ENCODE results near the gene SIM1. TPM values are rescaled to one million over a fixed set of nuclear protein-coding genes. Genes with fewer than 3 reads are reported as not detected.

SIM1 gene
- polyA plus RNA-seq, 1 experiment, result 32.9 TPM

DNA sequence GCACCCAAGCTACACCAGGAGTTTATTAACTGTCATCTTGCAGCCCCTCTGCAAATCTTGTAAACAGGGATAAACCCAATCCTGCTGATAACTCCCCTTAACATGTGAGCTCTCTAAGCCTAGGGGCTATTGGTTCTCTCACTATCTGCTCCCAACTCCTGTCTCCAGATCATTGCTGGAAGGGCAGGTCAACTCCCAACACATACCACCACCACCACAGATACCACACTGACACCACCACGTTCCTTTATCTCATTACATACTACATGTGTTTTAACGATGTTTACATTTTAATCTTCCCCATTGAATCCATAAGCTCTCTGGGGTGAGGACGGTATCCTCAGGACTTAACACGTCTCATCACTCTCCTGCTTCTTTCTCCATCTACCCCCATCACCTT is 51.8 kb downstream of the SIM1 start:
- H3K4me3 ChIP-seq (ENCODE audit: low read depth, low read length), result no peak overlapping the region
- H3K27me3 ChIP-seq (ENCODE audit: control insufficient read depth, insufficient read depth, low read length), result no peaks in the 10 kb centered on the region
- TF ChIP-seq, protein P1, sequence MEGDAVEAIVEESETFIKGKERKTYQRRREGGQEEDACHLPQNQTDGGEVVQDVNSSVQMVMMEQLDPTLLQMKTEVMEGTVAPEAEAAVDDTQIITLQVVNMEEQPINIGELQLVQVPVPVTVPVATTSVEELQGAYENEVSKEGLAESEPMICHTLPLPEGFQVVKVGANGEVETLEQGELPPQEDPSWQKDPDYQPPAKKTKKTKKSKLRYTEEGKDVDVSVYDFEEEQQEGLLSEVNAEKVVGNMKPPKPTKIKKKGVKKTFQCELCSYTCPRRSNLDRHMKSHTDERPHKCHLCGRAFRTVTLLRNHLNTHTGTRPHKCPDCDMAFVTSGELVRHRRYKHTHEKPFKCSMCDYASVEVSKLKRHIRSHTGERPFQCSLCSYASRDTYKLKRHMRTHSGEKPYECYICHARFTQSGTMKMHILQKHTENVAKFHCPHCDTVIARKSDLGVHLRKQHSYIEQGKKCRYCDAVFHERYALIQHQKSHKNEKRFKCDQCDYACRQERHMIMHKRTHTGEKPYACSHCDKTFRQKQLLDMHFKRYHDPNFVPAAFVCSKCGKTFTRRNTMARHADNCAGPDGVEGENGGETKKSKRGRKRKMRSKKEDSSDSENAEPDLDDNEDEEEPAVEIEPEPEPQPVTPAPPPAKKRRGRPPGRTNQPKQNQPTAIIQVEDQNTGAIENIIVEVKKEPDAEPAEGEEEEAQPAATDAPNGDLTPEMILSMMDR (IDR thresholded peaks at IDR 0.05; ENCODE audit: insufficient read depth, low read depth, low read length), result no peak
- peaks cover 10% of the 10 kb centered on the region for H3K36me3 ChIP-seq (ENCODE audit: control insufficient read depth, insufficient read depth, low read length)
- DNase-seq (ENCODE audit: low read depth), result no peak
- CTCF ChIA-PET, result interaction anchor here (0.6 to 0.7 kb wide), 2 partner anchors 13 to 71 kb away, joined by 3 read pairs; no protein-coding TSS in a partner anchor
- POLR2A ChIA-PET, result no interaction called here

- POLR2A ChIA-PET, result no interaction called here
- Histone ChIP-seq H3K36me3 (ENCODE audit: control insufficient read depth, insufficient read depth, low read length) (peaks cover 6% of the 10 kb centered on the region), H3K27me3 (ENCODE audit: control insufficient read depth, insufficient read depth, low read length) (no peaks in the 10 kb centered on the region), H3K4me3 (ENCODE audit: low read depth, low read length) (no peak overlapping the region)
- no peak for DNase-seq (ENCODE audit: low read depth)
- TF ChIP-seq, protein P1 (IDR thresholded peaks at IDR 0.05; ENCODE audit: insufficient read depth, low read depth, low read length), result no peak
- CTCF ChIA-PET, result no interaction called here
Measured at GRCh38 chr6:100404051-100404450, 60.7 kb downstream of the SIM1 start.

GRCh38 chr6:100393493-100393892 is 71.2 kb downstream of the SIM1 start:
- no peak for DNase-seq (ENCODE audit: low read depth)
- POLR2A ChIA-PET, result no interaction called here
- no peaks in the 10 kb centered on the region for H3K27me3 ChIP-seq (ENCODE audit: control insufficient read depth, insufficient read depth, low read length)
- H3K4me3 ChIP-seq (ENCODE audit: low read depth, low read length), result no peak overlapping the region
- CTCF ChIA-PET, result no interaction called here
- peaks cover 16% of the 10 kb centered on the region for H3K36me3 ChIP-seq (ENCODE audit: control insufficient read depth, insufficient read depth, low read length)
- TF ChIP-seq, protein P1 (IDR thresholded peaks at IDR 0.05; ENCODE audit: insufficient read depth, low read depth, low read length), result no peak

- no peaks in the 10 kb centered on the region for H3K27me3 ChIP-seq (ENCODE audit: control insufficient read depth, insufficient read depth, low read length)
- peaks cover 16% of the 10 kb centered on the region for H3K36me3 ChIP-seq (ENCODE audit: control insufficient read depth, insufficient read depth, low read length)
- DNase-seq (ENCODE audit: low read depth), result no peak
- H3K4me3 ChIP-seq (ENCODE audit: low read depth, low read length), result no peak overlapping the region
- CTCF ChIA-PET, result interaction anchor here (0.6 kb wide), 1 partner anchor 1063 kb away, joined by 6 read pairs; no protein-coding TSS in a partner anchor
- TF ChIP-seq, protein P1 (IDR thresholded peaks at IDR 0.05; ENCODE audit: insufficient read depth, low read depth, low read length), result no peak
- POLR2A ChIA-PET, result no interaction called here
Measured at GRCh38 chr6:100392423-100392822, 72.3 kb downstream of the SIM1 start.

GRCh38 chr6:100388868-100389519 is 75.7 kb downstream of the SIM1 start:
- Histone ChIP-seq H3K36me3 (ENCODE audit: control insufficient read depth, insufficient read depth, low read length) (peaks cover 13% of the 10 kb centered on the region), H3K27me3 (ENCODE audit: control insufficient read depth, insufficient read depth, low read length) (no peaks in the 10 kb centered on the region), H3K4me3 (ENCODE audit: low read depth, low read length) (no peak overlapping the region)
- TF ChIP-seq, protein P1 (IDR thresholded peaks at IDR 0.05; ENCODE audit: insufficient read depth, low read depth, low read length), result no peak
- ChIA-PET CTCF (interaction anchor here (1.0 kb wide), 1 partner anchor 157 kb away, joined by 3 read pairs; no protein-coding TSS in a partner anchor), POLR2A (no interaction called here)
- no peak for DNase-seq (ENCODE audit: low read depth)

Data from BJ (cell line).